Motor neuron (in vitro differentiated cells): ENCODE data around the gene B3GNT4. TPM values are rescaled to one million over a fixed set of nuclear protein-coding genes. Genes with fewer than 3 reads are reported as not detected.

Source experiments
- ATAC-seq, 8 experiments: fragments of 200-7000 bp; cut with Tn5 transposase; replicated peaks in 6 of 8; 2 replicates each; pipeline ENCODE4 v1.8.0; 2021; ENCODE audit warnings: mild to moderate bottlenecking in 8 of 8, moderate library complexity in 8 of 8
- H3K27ac ChIP-seq, 2 donors: fragments of 250-450 bp; sonication (Bioruptor Pico); 2 replicates each; pipeline ENCODE4 v1.9.0; 2021; ENCODE audit warnings: antibody characterized with exemption in 2 of 2, mild to moderate bottlenecking in 2 of 2, moderate library complexity in 1 of 2
- H3K4me1 ChIP-seq, 2 donors: fragments of 250-450 bp; sonication (Bioruptor Pico); replicated peaks in 1 of 2; 2 replicates each; pipeline ENCODE4 v1.6.1; 2021; ENCODE audit warnings: antibody characterized with exemption in 2 of 2, mild to moderate bottlenecking in 2 of 2, moderate library complexity in 1 of 2
- H3K4me3 ChIP-seq, 5 donors: fragments of 250-450 bp; sonication (Bioruptor Pico); 2 replicates each; pipeline ENCODE4 v1.9.0; 2021; ENCODE audit warnings: antibody characterized with exemption in 5 of 5, mild to moderate bottlenecking in 5 of 5, moderate library complexity in 4 of 5
- WGBS, 10 experiments: fragments of 450-650 bp; shearing (Covaris generic); methylation state at CpG; one replicate each; pipeline ENCODE4 v1.0.0; 2022; 5-methylcytosine and 5-hydroxymethylcytosine counted together
- in situ Hi-C, 9 experiments: fragments of 400-800 bp; cut with MboI; loops; one replicate each; pipeline ENCODE4 v1.15.0; 2021; ENCODE audit warnings: low sequenced_read_pairs in 9 of 9, low pct_unique_long_range_greater_than_20kb in 2 of 9; ENCODE audit not compliant: unreplicated experiment in 9 of 9
- total RNA-seq, 8 experiments: library from RNA; unstranded; fragments of 300-600 nt; gene quantifications; 2 replicates each; pipeline versions ENCODE4 v1.2.3 to v1.2.4, GENCODE V29; 2022

Gene B3GNT4
- total RNA-seq, 8 experiments from 2014 or later, result 1.3 to 6.0 (median 2.4) TPM

DNA sequence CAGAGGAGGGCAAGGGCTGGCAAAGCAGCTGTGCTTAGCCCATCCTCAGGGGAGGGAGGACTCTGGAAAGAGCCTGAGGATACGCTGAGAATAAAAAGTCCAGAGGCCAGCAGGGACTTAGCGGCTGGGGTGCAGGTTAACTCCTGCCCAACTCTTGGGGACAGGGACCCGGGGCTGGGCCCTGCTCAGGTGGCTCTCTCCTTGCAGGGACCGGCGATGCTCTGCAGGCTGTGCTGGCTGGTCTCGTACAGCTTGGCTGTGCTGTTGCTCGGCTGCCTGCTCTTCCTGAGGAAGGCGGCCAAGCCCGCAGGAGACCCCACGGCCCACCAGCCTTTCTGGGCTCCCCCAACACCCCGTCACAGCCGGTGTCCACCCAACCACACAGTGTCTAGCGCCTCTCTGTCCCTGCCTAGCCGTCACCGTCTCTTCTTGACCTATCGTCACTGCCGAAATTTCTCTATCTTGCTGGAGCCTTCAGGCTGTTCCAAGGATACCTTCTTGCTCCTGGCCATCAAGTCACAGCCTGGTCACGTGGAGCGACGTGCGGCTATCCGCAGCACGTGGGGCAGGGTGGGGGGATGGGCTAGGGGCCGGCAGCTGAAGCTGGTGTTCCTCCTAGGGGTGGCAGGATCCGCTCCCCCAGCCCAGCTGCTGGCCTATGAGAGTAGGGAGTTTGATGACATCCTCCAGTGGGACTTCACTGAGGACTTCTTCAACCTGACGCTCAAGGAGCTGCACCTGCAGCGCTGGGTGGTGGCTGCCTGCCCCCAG lies 2.8 kb downstream of the B3GNT4 start:
- Histone ChIP-seq H3K4me3 (no peak overlapping the region), H3K4me1 (no peaks in the 10 kb centered on the region), H3K27ac (no peak overlapping the region)
- in situ Hi-C loops, result no loop called here
- WGBS, 10 experiments, result 33 to 96% (median 75%) methylated on average over 1 to 5 of the region's 27 CpGs; no CpG with 5 or more reads in 2 of the 10 experiments
- ATAC-seq, result no peak

DNA sequence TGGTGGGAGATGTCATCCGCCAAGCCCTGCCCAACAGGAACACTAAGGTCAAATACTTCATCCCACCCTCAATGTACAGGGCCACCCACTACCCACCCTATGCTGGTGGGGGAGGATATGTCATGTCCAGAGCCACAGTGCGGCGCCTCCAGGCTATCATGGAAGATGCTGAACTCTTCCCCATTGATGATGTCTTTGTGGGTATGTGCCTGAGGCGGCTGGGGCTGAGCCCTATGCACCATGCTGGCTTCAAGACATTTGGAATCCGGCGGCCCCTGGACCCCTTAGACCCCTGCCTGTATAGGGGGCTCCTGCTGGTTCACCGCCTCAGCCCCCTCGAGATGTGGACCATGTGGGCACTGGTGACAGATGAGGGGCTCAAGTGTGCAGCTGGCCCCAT lies 3.5 kb downstream of the B3GNT4 start:
- ATAC-seq, result no peak
- Histone ChIP-seq H3K4me3 (no peak overlapping the region), H3K27ac (no peak overlapping the region), H3K4me1 (no peaks in the 10 kb centered on the region)
- WGBS, 10 experiments, result 100% methylated on average over 1 of the region's 8 CpGs; no CpG with 5 or more reads in 7 of the 10 experiments
- in situ Hi-C loops, result no loop called here

DNA sequence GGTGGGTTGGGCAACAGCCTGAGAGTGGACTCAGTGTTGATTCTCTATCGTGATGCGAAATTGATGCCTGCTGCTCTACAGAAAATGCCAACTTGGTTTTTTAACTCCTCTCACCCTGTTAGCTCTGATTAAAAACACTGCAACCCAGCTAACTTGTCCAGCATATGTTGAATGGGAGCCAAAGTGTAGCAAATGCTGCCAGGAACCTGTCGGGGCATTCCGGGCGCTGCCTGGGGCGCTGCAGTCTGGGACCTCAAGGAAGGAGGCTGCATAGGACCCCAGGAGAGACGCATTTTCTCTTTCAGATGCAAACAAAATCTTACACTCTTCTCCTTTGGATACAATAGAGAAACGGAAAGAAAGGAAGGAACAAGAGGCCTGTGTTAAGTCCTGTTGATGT lies 3.9 kb downstream of the B3GNT4 start:
- H3K4me3 ChIP-seq, result no peak overlapping the region
- in situ Hi-C loops, result no loop called here
- no peak for ATAC-seq
- WGBS, 10 experiments, result 60 to 100% (median 85%) methylated on average over 1 to 8 of the region's 8 CpGs; no CpG with 5 or more reads in 4 of the 10 experiments
- H3K4me1 ChIP-seq, result no peaks in the 10 kb centered on the region
- H3K27ac ChIP-seq, result no peak overlapping the region

DNA sequence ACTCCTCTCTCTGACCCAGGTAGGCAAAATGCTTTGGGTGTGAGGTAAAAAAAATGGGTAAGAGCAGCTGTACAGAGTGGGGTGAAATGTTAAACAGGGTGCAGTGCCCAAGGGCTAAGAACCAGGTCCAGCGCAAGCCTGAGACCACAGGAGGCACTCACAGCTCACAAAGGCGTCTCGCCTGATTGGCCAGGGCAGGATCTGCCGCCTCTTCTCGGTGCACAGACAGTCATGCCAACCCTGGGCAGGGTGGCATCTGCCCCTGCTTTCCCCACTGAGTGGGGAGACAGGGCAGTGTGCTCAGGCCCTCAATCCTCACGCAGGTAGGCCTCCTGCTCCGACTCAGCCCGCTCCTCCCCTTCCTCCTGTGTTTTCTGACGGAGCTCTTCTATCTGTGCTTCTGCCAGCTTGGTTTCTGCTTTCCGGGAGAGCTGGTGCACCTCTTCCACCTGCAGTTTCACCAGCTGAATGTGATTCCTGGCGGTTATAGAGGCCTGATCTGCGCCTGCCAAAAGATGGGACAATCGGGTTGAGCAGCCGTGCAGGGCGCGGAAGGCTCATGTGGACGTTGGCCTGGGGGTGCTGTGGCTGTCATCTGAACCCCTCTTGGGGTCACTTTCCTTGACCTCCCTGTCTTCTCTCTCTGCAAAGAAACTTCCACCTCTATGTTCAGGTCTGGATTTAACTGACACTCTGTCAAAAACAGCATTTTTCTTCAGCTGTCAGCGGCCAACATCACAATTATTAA lies 4.7 kb downstream of the B3GNT4 start:
- no peak overlapping the region for H3K4me3 ChIP-seq
- 83 to 100% (median 94%) methylated on average over 1 to 9 of the region's 18 CpGs; no CpG with 5 or more reads in 2 of the 10 experiments for WGBS, 10 experiments
- H3K27ac ChIP-seq, result no peak overlapping the region
- no peaks in the 10 kb centered on the region for H3K4me1 ChIP-seq
- in situ Hi-C loops, result no loop called here
- ATAC-seq, result no peak

DNA sequence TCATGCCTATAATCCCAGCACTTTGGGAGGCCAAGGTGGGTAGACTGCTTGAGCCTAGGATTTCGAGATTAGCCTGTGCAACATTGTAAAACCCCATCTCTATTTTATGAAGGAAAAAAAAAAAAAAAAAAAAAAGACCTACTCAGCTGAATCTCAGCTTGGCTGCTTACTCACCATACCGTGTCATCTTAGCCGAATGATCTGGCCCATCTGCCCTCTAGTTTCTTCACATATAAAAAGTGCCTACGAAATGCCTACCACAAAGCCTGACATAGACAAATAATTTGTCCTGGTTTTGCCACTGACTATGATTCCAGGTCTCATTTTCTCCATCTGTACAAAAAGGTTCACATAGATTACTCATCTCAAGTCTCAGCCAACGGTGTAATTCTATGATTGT lies 12.3 kb downstream of the B3GNT4 start:
- no peak overlapping the region for H3K27ac ChIP-seq
- in situ Hi-C loops, result no loop called here
- no peak for ATAC-seq
- 55 to 100% (median 93%) methylated on average over 1 to 4 of the region's 5 CpGs; no CpG with 5 or more reads in 1 of the 10 experiments for WGBS, 10 experiments
- H3K4me3 ChIP-seq, result no peak overlapping the region
- H3K4me1 ChIP-seq, result no peaks in the 10 kb centered on the region

DNA sequence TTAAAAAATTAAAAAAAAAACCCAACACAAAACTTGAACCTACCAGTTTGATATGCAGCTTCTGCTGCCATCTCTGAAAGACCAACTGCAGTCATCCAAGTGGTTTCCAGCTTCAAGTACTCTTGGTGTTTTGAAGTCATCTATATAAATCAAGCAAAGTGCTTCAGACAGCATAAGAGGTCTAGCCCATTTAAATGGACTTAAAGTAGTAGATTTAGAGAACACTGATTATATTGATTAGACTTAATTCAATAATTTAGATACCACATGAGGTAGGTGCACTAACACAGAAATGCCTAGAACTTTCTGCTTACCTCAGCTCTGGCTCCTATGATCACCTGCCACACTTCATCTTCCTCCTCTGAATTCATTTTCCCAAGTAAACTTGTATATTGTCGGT lies 12.9 kb downstream of the B3GNT4 start:
- ATAC-seq, result no peak
- Histone ChIP-seq H3K27ac (no peak overlapping the region), H3K4me1 (no peaks in the 10 kb centered on the region), H3K4me3 (no peak overlapping the region)
- WGBS, 10 experiments, result 86 to 100% (median 100%) methylated on average over 1 of the region's 1 CpG; no CpG with 5 or more reads in 1 of the 10 experiments
- in situ Hi-C loops, result no loop called here

DNA sequence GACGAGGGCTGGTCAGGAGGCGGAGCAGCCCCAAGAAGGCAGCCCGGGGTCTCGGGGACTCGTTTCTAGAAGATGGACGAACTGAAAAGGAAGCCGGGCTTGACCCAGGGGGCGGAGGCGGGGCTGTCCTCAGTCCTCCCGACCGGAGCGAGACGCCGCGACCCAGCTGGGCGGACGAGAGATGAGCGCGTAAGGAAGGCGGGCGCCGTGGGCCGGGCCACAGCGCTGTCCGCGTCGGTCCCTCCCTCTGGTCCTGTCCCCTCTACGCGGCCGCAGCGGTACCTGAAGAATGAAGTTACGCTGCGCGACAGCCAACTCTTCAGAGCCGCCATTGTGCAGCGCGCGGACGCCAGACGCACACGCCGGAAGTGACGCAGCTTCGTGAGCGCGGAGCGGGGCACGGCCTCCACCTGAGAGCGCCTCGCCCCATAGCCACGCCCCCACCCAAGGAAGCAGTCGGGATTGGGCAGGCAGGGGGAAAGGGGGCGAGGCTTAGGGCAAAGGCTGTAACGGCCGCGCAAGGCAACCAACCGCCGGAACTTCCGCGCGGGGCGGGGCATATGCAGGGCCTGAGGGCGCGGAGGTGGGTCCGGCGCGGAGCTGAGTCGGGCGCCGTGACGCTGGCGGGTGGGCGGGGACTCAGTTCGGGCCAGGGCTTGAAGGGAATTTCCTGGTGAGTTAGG lies 22.3 kb downstream of the B3GNT4 start, which contains the start of gene DIABLO:
DIABLO (minus strand) TSS at position 370 of the 683 bp plus-strand sequence; CDS start at position 332, 38 bp downstream.
- in situ Hi-C loops, result no loop called here

DNA sequence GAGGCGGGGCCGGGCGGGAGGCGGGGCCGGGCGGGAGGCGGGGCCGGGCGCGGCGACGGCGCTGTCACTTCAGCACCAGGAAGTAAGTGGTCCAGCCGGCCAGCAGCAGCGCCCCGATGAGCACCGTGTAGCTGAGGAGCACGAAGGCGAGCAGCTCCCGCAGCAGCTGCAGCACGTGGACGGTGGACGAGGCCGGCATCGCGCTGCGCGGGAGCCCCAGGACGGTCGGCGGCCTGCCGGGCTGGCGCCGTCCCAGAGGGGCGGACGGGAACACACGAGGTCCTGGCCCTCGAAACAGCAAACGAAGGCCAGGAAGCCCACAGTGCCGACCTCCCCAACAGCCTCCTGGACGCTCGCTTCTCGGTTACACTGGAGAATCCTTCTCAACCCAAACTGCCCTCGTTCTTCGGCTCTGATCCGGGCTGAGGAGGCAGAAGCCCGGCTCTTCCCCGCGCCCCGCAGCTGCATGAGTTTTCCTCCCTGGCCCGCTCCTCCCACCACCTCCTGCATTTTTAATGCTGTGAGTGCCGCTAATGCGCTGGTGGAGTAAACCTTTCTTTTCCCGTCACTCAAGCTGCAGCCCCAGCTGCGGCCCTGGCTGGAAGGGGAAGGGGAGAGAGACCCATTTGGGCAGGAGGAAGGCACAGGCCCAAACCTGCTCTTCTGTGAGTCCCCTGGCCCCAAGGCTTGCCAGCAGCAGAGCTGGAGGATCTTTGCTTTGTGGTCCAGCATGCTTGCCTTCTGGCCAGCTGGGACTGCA lies 23.0 kb downstream of the B3GNT4 start:
- peak; percentile 58 to 81 (median 74) for ATAC-seq
- Histone ChIP-seq H3K4me1 (peaks cover 15 to 19% of the 10 kb centered on the region in 2 donors), H3K4me3 (peak overlapping the region; percentile 36 to 92 (median 45)), H3K27ac (peak overlapping the region; percentile 37 to 76)
- 10 to 50% methylated on average over 2 to 7 of the region's 55 CpGs; no CpG with 5 or more reads in 8 of the 10 experiments for WGBS, 10 experiments
- in situ Hi-C loops, result no loop called here

More for the DNA sequence above, 22.3 kb downstream of the B3GNT4 start, which contains the start of gene DIABLO:
- WGBS, 10 experiments, result 0% methylated on average over 1 to 8 of the region's 74 CpGs; no CpG with 5 or more reads in 7 of the 10 experiments
- Histone ChIP-seq H3K4me1 (peaks cover 15 to 19% of the 10 kb centered on the region in 2 donors), H3K4me3 (peak within 1 kb of the TSS; percentile 67 to 97 (median 86)), H3K27ac (peak within 1 kb of the TSS; percentile 93 to 97)
- peak; percentile 87 to 92 (median 90) for ATAC-seq

DNA sequence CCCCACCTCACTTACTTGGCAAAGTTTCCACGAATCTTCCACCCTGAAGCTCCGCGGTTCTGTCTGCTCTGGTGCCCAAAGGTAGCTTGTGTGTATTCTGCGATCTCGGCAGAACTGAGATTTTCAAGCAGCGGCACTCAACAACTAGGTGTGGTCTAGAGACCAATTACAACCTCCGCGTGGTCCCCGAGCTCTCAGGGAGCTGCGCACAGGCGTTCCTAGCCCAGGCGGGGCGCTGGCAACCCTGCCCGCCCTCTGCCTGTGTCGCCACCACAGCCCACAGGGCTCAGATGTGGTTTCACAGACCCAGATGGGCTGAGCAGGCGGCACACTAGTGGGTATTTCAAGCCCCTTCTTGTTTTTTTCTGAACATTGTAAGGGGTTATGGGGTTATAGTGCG lies 23.8 kb downstream of the B3GNT4 start:
- WGBS, 10 experiments, result 92 to 100% (median 96%) methylated on average over 1 to 4 of the region's 17 CpGs; no CpG with 5 or more reads in 5 of the 10 experiments
- peaks cover 15 to 19% of the 10 kb centered on the region in 2 donors for H3K4me1 ChIP-seq
- ATAC-seq, result no peak
- peak overlapping the region in 1 of 2 donors; percentile 76 for H3K27ac ChIP-seq
- in situ Hi-C loops, result no loop called here
- peak overlapping the region in 1 of 5 donors; percentile 45 for H3K4me3 ChIP-seq

DNA sequence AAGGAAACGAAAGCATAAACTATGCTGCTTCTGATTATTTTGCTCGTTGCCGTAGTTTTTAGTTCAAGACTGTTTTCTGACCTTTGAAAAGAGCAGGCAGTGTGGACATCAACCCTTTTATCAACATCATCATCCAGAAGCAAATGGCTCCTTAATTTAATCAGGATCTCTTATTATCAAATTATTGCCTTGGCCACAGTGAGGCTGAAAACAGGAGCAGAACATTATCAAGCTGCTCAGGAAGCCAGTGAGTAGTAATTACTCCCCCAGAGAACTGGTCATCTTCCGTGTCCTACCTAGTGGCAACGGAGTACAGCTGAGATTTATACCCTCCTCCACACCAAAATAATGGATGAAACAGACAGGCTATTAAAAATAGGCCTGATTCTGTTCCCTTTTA lies 24.6 kb downstream of the B3GNT4 start:
- ATAC-seq, result no peak
- in situ Hi-C loops, result no loop called here
- 78 to 100% (median 90%) methylated on average over 3 to 5 of the region's 5 CpGs; no CpG with 5 or more reads in 1 of the 10 experiments for WGBS, 10 experiments
- Histone ChIP-seq H3K4me3 (no peak overlapping the region), H3K4me1 (peaks cover 15 to 19% of the 10 kb centered on the region in 2 donors), H3K27ac (no peak overlapping the region)

DNA sequence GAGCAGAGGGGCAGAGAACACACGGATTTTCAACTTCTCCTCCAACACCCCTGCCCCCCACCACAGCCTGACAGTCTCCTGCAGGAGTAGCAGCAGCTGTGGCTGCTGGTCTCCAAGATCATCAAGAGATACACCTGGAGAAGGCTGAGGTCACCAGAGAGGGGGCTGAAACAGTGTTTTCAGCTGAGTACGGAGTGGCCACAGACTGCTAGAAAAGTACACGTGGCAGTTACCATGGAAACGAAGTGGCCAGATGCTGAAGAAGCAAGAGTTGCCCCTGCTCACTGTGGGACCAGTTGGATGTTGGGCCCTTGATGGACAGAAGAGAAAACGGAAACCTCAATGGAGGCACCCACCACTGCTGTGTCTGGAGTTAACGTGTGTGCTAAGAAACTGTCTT lies 27.3 kb downstream of the B3GNT4 start:
- Histone ChIP-seq H3K4me1 (peaks cover 6 to 7% of the 10 kb centered on the region in 2 donors), H3K4me3 (no peak overlapping the region), H3K27ac (no peak overlapping the region)
- WGBS, 10 experiments, result 20 to 100% (median 78%) methylated on average over 1 to 2 of the region's 6 CpGs; no CpG with 5 or more reads in 4 of the 10 experiments
- ATAC-seq, result no peak
- in situ Hi-C loops, result no loop called here

DNA sequence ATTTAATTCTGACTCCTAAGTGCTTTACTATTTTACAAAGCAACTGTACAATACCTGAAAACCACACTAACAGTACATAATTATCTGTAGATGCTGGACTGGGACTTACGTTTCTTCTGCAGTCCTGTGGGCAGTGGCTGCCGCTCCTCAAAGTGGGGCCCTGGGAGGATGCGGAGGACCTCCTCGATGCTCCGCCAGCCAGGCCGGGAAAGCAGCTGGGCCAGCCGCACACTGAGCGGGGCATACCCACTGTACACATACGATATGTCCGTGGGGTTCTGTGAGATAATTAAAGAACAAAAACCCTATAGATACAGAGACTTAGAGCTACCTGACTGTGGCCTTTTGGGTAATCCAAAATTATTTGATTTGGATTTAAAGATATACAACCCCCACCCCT lies 29.2 kb downstream of the B3GNT4 start:
- in situ Hi-C loops, result no loop called here
- Histone ChIP-seq H3K4me3 (no peak overlapping the region), H3K27ac (no peak overlapping the region), H3K4me1 (no peaks in the 10 kb centered on the region)
- ATAC-seq, result no peak
- WGBS, 10 experiments, result 93 to 100% (median 98%) methylated on average over 1 to 10 of the region's 10 CpGs; no CpG with 5 or more reads in 3 of the 10 experiments
